OCI-LY7 (cell line): ENCODE results near the gene NHS. TPM values are rescaled to one million over a fixed set of nuclear protein-coding genes. Genes with fewer than 3 reads are reported as not detected.
"Not testable (repeated sequence)": the region's sequence is repeated elsewhere in the genome, so short reads cannot be mapped to it uniquely, and the experiment has no call there.

Source experiments
- BruUV-seq: library from RNA; stranded (reverse); fragments of 400-500 nt; replicated peaks from 2 replicates; lab custom pipeline; 2021; lab: Mats Ljungman, UMichigan
- CTCF ChIA-PET: fragments of 300-600 bp; sonication (Branson Sonifier 250); formaldehyde crosslinking; loops from one replicate; lab custom pipeline; 2022; ENCODE audit warnings: antibody characterized with exemption; ENCODE audit not compliant: unreplicated experiment; lab: Charles Lee
- POLR2A ChIA-PET: fragments of 300-600 bp; sonication (Branson Sonifier 250); formaldehyde crosslinking; loops from one replicate; lab custom pipeline; 2022; ENCODE audit warnings: antibody characterized with exemption; lab: Charles Lee
- DNase-seq: peaks from one replicate; pipeline ENCODE4 v3.0.0-alpha.2; 2015; ENCODE audit warnings: low spot score
- H2AFZ ChIP-seq: fragments of 200-600 bp; sonication (generic), shearing (Covaris generic); 2 replicates; pipeline ENCODE4 v1.6.1; 2014; ENCODE audit warnings: mild to moderate bottlenecking, antibody characterized with exemption, low read length, moderate library complexity
- H3K27ac ChIP-seq: fragments of 200-600 bp; sonication (generic); 2 replicates; pipeline ENCODE4 v1.5.1; 2014; ENCODE audit warnings: mixed run types, low read depth, mild to moderate bottlenecking, moderate library complexity, low read length, inconsistent platforms; ENCODE audit not compliant: poor library complexity, severe bottlenecking
- H3K36me3 ChIP-seq: fragments of 200-600 bp; sonication (generic); 2 replicates; pipeline ENCODE4 v1.6.1; 2014; ENCODE audit warnings: mild to moderate bottlenecking, antibody characterized with exemption, low read length, moderate library complexity, mixed read lengths; ENCODE audit not compliant: insufficient read depth
- H3K4me1 ChIP-seq: fragments of 200-600 bp; sonication (generic); 2 replicates; pipeline ENCODE4 v1.5.1; 2014; ENCODE audit warnings: mild to moderate bottlenecking, low read length; ENCODE audit not compliant: insufficient read depth, poor library complexity, severe bottlenecking
- H3K4me2 ChIP-seq: fragments of 200-600 bp; sonication (generic); 2 replicates; pipeline ENCODE4 v1.6.1; 2014; ENCODE audit warnings: mild to moderate bottlenecking, low read length
- H3K4me3 ChIP-seq: fragments of 200-600 bp; sonication (generic); 2 replicates; pipeline ENCODE4 v1.5.1; 2014; ENCODE audit warnings: mild to moderate bottlenecking, low read depth, low read length; ENCODE audit not compliant: poor library complexity, severe bottlenecking
- H3K79me2 ChIP-seq: fragments of 200-600 bp; sonication (generic); 2 replicates; pipeline ENCODE4 v1.6.1; 2016; ENCODE audit warnings: low read depth, mild to moderate bottlenecking, low read length, moderate library complexity, mixed read lengths; ENCODE audit not compliant: insufficient read depth
- H3K9me2 ChIP-seq: fragments of 200-600 bp; sonication (generic); 2 replicates; pipeline ENCODE4 v1.6.1; 2016; ENCODE audit warnings: mild to moderate bottlenecking, low read length, mixed read lengths; ENCODE audit not compliant: insufficient read depth
- H3K9me3 ChIP-seq: fragments of 200-600 bp; sonication (generic); 2 replicates; pipeline ENCODE4 v1.6.1; 2014; ENCODE audit warnings: mild to moderate bottlenecking, mixed run types, low read length, mixed read lengths
- H4K20me1 ChIP-seq: fragments of 200-600 bp; sonication (generic); 2 replicates; pipeline ENCODE4 v1.6.1; 2014; ENCODE audit warnings: mild to moderate bottlenecking, antibody characterized with exemption, low read length, moderate library complexity, mixed read lengths; ENCODE audit not compliant: insufficient read depth
- EZH2phosphoT487 ChIP-seq: fragments of 200-600 bp; sonication (generic); IDR thresholded peaks from 2 replicates; pipeline ENCODE4 v1.6.1; 2018; ENCODE audit warnings: low read depth, borderline replicate concordance, mild to moderate bottlenecking, mixed run types, antibody characterized with exemption, low read length, moderate library complexity, mixed read lengths
- intact Hi-C: fragments of 100-400 bp; cut with micrococcal nuclease; formaldehyde crosslinking; loops from one replicate; pipeline ENCODE4 v1.10.0; 2022; ENCODE audit not compliant: unreplicated experiment
- total RNA-seq, 2 experiments: library from RNA; depleted of rRNA in 1 of 2; stranded (reverse); fragments of >200 nt in 1 of 2; shearing (Covaris generic) in 1 of 2; gene quantifications; 2 replicates each; pipeline ENCODE4 v1.2.3, GENCODE V29; 2014 to 2022
- TF ChIP-seq, protein P1 (sequence below): fragments of 200-600 bp; sonication (generic); conservative IDR thresholded peaks from 2 replicates; pipeline ENCODE4 v1.5.1; 2014; ENCODE audit warnings: mild to moderate bottlenecking, antibody characterized with exemption, low read length, moderate library complexity, mixed read lengths

NHS gene
- total RNA-seq, 2 experiments from 2014 or later = not detected

DNA sequence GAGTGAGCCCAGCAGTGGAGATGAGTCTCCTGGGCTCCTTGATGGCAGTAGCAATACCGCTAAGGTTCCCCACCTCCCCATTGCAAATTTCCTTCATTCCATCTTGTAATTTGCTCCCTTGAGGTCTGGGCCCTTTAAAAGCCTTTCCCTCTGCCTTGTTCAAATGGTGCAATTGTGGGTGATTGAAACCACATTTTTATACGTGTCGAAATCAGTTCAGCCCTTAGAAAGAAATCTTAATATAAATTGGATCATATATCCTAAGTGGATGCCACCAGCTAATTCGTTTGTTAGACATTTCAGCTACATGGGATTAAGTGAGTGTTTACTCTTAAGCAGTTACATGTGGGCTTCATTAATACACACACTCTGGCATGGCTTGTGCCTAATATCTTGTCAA is 68.6 kb downstream of the NHS start:
- H3K4me2 ChIP-seq = no peak overlapping the region
- H3K36me3 ChIP-seq = no peaks in the 10 kb centered on the region
- no peak overlapping the region for H2AFZ ChIP-seq
- H3K27ac ChIP-seq = no peak overlapping the region
- no peaks in the 10 kb centered on the region for H4K20me1 ChIP-seq
- H3K4me1 ChIP-seq = no peaks in the 10 kb centered on the region
- no peak overlapping the region for H3K4me3 ChIP-seq
- POLR2A ChIA-PET = no interaction called here
- no peaks in the 10 kb centered on the region for H3K79me2 ChIP-seq
- intact Hi-C loops = no loop called here
- no peaks in the 10 kb centered on the region for H3K9me2 ChIP-seq
- no peak for DNase-seq
- CTCF ChIA-PET = no interaction called here
- no peak for TF ChIP-seq EZH2phosphoT487
- TF ChIP-seq, protein P1, sequence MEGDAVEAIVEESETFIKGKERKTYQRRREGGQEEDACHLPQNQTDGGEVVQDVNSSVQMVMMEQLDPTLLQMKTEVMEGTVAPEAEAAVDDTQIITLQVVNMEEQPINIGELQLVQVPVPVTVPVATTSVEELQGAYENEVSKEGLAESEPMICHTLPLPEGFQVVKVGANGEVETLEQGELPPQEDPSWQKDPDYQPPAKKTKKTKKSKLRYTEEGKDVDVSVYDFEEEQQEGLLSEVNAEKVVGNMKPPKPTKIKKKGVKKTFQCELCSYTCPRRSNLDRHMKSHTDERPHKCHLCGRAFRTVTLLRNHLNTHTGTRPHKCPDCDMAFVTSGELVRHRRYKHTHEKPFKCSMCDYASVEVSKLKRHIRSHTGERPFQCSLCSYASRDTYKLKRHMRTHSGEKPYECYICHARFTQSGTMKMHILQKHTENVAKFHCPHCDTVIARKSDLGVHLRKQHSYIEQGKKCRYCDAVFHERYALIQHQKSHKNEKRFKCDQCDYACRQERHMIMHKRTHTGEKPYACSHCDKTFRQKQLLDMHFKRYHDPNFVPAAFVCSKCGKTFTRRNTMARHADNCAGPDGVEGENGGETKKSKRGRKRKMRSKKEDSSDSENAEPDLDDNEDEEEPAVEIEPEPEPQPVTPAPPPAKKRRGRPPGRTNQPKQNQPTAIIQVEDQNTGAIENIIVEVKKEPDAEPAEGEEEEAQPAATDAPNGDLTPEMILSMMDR = no peak
- H3K9me3 ChIP-seq = no peaks in the 10 kb centered on the region
- BruUV-seq = no TSS peak

DNA sequence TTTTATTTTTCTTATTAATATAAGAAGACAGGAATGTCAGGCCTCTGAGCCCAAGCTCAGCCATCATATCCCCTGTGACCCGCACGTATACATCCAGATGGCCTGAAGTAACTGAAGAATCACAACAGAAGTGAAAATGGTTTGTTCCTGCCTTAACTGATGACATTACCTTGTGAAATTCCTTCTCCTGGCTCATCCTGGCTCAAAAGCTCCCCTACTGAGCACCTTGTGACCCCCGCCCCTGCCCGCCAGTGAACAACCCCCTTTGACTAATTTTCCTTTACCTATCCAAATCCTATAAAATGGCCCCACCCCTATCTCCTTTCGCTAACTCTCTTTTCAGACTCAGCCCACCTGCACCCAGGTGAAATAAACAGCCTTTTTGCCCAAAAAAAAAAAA is 71.3 kb downstream of the NHS start:
- DNase-seq, H3K4me1 ChIP-seq, H3K27ac ChIP-seq, CTCF ChIA-PET, H3K9me2 ChIP-seq, H3K9me3 ChIP-seq, H3K36me3 ChIP-seq, H3K4me2 ChIP-seq, H4K20me1 ChIP-seq, H3K4me3 ChIP-seq, H3K79me2 ChIP-seq, POLR2A ChIA-PET, H2AFZ ChIP-seq, BruUV-seq, intact Hi-C loops: not testable (repeated sequence)

DNA sequence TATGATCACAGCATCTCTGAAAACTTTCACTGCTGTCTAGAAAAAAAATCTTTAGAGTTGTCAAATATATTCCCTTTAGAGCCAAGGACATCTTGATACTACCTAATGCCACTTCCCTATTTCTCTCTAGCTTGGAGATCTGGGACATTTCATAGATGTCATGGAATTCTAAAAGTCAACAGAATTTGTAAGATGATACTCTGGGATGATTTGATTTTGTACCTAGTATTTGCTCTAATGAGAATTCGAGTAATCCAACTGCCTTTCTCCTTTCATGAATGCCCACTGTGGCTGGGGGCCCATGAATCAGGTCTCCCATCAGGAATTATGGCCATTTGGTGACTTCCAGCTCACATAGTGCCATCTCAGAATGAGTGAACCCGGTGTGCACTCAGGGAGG is 73.2 kb downstream of the NHS start:
- intact Hi-C loops = no loop called here
- Histone ChIP-seq H4K20me1 (no peaks in the 10 kb centered on the region), H2AFZ (no peak overlapping the region), H3K9me2 (no peaks in the 10 kb centered on the region), H3K4me1 (no peaks in the 10 kb centered on the region), H3K27ac (no peak overlapping the region), H3K9me3 (no peaks in the 10 kb centered on the region), H3K36me3 (no peaks in the 10 kb centered on the region), H3K79me2 (no peaks in the 10 kb centered on the region), H3K4me3 (no peak overlapping the region), H3K4me2 (no peak overlapping the region)
- TF ChIP-seq EZH2phosphoT487 = no peak
- TF ChIP-seq, protein P1 = no peak
- CTCF ChIA-PET = no interaction called here
- no peak for DNase-seq
- no TSS peak for BruUV-seq
- POLR2A ChIA-PET = no interaction called here
